AG09319 (cell line): ENCODE measurements around the gene EARS2.
"Not testable (repeated sequence)": the region's sequence is repeated elsewhere in the genome, so short reads cannot be mapped to it uniquely, and the experiment has no call there.

Experiments
- DNase-seq: peaks from one replicate; pipeline ENCODE4 v3.0.0-alpha.2; 2010; ENCODE audit warnings: low read depth; ENCODE audit errors: extremely low read depth
- CTCF ChIP-seq: IDR thresholded peaks from 2 replicates; pipeline ENCODE4 v1.5.1; 2011; ENCODE audit warnings: low read depth, mild to moderate bottlenecking, inconsistent platforms, low read length, moderate library complexity

Gene EARS2

GRCh38 chr16:23552161-23552560, 5.0 kb downstream of the EARS2 start:
- TF ChIP-seq CTCF = no peak
- no peak for DNase-seq

DNA sequence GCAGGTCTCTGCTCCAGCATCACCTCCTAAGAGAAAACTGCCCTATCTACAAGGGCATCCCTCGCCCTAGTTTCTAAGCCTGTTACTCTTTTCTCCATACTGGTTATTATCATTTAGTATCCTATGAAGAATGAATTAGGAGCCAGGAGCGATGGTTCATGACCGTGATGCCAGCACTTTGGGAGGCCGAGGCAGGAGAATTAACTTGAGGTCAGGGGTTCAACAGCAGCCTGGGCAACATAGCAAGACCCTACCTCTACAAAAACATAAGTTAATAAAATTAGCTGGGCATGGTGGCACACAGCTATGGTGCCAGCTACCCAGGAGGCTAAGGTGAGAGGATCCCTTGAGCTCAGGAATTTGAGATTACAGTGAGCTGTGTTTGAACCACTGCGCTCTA, 7.2 kb downstream of the EARS2 start:
- DNase-seq = no peak
- TF ChIP-seq CTCF = no peak

- TF ChIP-seq CTCF = no peak
- DNase-seq = no peak
Observed at GRCh38 chr16:23544436-23544835, 12.7 kb downstream of the EARS2 start.

DNA sequence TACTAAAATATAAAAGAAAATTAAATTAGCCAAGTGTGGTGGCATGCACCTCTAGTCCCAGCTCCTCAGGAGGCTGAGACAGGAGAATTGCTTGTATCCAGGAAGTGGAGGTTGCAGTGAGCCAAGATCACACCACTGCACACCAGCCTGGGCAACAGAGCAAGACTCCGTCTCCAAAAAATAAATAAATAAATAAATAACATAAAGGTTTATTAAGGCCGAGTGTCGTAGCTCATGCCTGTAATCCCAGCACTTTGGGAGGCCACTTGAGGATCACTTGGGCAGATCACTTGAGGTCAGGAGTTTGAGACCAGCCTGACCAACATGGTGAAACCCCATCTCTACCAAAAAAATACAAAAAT, 16.4 kb downstream of the EARS2 start:
- DNase-seq = not testable (repeated sequence)

DNA sequence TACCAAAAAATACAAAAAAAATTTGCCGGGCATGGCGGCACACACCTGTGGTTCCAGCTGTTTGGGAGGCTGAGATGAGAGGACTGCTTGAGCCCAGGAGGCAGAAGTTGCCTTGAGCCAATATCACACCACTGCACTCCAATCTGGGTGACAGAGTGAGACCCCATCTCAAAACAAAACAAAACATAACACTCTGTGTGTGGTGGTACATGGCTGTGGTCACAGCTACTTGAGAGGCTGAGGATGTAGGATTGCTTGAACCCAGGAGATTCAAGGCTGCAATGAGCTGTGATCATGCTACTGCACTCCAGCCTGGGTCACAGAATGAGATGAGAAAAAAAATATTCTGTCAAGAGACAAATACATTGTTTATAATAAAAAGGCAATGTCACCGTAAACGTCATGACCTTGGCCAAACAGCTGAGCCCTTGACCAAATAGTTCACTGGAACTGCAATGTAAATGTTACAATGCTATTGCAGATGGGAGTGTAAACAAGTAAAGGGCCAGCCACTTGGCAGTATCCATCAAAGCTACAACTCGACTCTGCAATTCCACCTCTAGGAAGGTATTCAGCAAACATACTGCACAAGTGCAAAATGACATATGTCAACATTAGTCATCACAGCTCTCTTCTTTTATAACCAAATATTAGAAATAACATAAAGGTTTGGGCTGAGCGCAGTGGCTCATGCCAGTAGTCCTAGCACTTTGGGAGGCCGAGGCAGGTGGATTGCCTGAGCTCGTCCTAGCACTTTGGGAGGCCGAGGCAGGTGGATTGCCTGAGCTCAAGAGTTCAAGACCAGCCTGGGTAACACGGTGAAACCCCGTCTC, 16.9 kb downstream of the EARS2 start:
- no peak for DNase-seq
- TF ChIP-seq CTCF = no peak

DNA sequence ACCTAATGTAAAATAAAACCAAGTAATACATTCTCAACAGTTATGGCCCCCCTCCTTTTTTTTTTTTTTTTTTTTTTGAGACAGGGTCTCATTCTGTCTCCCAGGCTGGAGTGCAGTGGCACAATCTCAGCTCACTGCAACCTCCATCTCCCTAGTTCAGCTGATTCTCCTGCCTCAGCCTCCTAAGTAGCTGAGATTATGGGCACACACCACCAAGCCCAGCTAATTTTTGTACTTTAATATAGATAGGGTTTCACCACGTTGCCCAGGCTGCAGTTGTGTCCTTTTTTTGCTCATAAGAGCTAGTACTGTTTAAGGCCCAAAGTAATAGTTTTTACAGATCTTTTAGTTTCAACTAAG, 18.3 kb downstream of the EARS2 start:
- DNase-seq = no peak
- TF ChIP-seq CTCF = no peak

DNA sequence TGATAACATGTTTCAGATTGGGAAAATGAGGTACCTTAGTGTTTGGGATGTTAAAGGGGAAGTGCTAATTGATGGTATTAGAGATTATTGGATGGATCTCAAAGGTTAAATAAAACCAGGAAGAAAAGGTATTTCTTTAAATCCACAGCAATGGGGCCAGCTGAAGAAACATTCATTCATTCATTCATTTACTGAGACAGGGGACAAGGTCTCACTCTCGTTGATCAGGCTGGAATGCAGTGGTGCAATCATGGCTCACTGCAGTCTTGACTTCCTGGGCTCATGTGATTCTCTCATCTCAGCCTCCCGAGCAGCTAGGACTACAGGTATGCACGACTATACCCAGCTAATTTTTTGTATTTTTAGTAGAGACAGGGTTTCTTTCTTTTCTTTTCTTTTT, 19.8 kb downstream of the EARS2 start:
- DNase-seq = no peak
- no peak for TF ChIP-seq CTCF

DNA sequence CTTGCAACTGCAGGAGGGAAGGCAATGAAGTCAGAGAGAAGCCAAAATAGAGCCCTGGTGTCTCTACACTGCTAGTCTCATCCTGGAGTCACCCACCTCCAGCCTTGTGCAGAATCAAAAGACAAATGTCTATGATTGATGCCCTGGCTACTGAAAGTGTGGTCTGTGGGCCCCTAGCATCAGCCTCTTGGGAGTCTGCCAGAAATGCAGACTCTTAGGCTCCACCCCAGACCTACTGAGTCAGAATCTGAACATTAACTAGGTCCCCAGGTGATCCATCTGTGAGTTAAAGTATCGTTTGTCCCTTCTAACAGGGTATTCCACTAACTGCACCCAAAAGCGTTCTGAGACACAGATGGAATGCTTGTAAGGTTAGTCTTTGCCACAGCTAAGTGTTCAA, 21.2 kb downstream of the EARS2 start:
- DNase-seq = no peak
- no peak for TF ChIP-seq CTCF
